HEK293 (cell line): ENCODE results near the gene NFIC.

Experiments
- CTCF ChIA-PET: fragments of 350-600 bp; formaldehyde crosslinking; extraction: SDS; loops from one replicate; lab custom pipeline; 2021; ENCODE audit warnings: antibody characterized with exemption; lab: Yijun Ruan, JAX
- POLR2A ChIA-PET: fragments of 300-600 bp; formaldehyde crosslinking; extraction: SDS; loops from one replicate; lab custom pipeline; 2020; ENCODE audit warnings: antibody characterized with exemption, inconsistent platforms; lab: Yijun Ruan, JAX
- H3K27ac ChIP-seq: fragments of 200-500 bp; sonication (Bioruptor generic); 2 replicates; pipeline ENCODE4 v1.5.1; 2014; ENCODE audit warnings: low read depth, low read length, control low read depth, inconsistent platforms; ENCODE audit errors: extremely low read depth
- H3K36me3 ChIP-seq, 2 experiments: fragments of 200-500 bp in 1 of 2; sonication (Bioruptor generic) in 1 of 2; 1 replicate in 1 of 2; 2 replicates in 1 of 2; pipeline ENCODE4 v1.5.1; 2014 to 2017; ENCODE audit warnings: inconsistent platforms in 2 of 2, low read length in 2 of 2; ENCODE audit not compliant: control insufficient read depth in 2 of 2, insufficient read depth in 1 of 2
- H3K4me1 ChIP-seq: fragments of 200-500 bp; sonication (Bioruptor generic); 2 replicates; pipeline ENCODE4 v1.5.1; 2014; ENCODE audit warnings: mild to moderate bottlenecking, low read length, inconsistent platforms; ENCODE audit not compliant: control insufficient read depth, insufficient read depth
- H3K4me3 ChIP-seq: 2 replicates; pipeline ENCODE4 v1.5.1; 2011; ENCODE audit warnings: low read depth, mild to moderate bottlenecking, control low read depth, low read length, moderate library complexity
- H3K9me3 ChIP-seq: fragments of 200-500 bp; sonication (Bioruptor generic); 2 replicates; pipeline ENCODE4 v1.5.1; 2014; ENCODE audit warnings: low read depth, low read length, inconsistent platforms; ENCODE audit not compliant: control insufficient read depth, insufficient read depth
- EGR2 ChIP-seq: fragments of 450-650 bp; formaldehyde crosslinking; IDR thresholded peaks from 2 replicates; pipeline ENCODE4 v1.5.1; 2016; ENCODE audit warnings: low read depth, missing biosample characterization, missing genetic modification characterization
- FEZF1 ChIP-seq: fragments of 450-650 bp; formaldehyde crosslinking; IDR thresholded peaks from 2 replicates; pipeline ENCODE4 v1.5.1; 2016; ENCODE audit warnings: missing biosample characterization, missing genetic modification characterization
- GLIS2 ChIP-seq: fragments of 450-650 bp; formaldehyde crosslinking; IDR thresholded peaks from 2 replicates; pipeline ENCODE4 v1.5.1; 2016; ENCODE audit warnings: missing biosample characterization, missing genetic modification characterization
- MZF1 ChIP-seq: fragments of 450-650 bp; formaldehyde crosslinking; IDR thresholded peaks from 2 replicates; pipeline ENCODE4 v1.5.1; 2017; ENCODE audit warnings: missing biosample characterization, missing genetic modification characterization, borderline replicate concordance
- SCRT2 ChIP-seq: fragments of 450-650 bp; formaldehyde crosslinking; IDR thresholded peaks from 2 replicates; pipeline ENCODE4 v1.5.1; 2016; ENCODE audit warnings: missing biosample characterization, missing genetic modification characterization
- YY1 ChIP-seq: fragments of 450-650 bp; formaldehyde crosslinking; IDR thresholded peaks from 2 replicates; pipeline ENCODE4 v1.5.1; 2018; ENCODE audit warnings: missing biosample characterization, missing genetic modification characterization
- YY2 ChIP-seq: fragments of 450-650 bp; formaldehyde crosslinking; IDR thresholded peaks from 2 replicates; pipeline ENCODE4 v1.5.1; 2016; ENCODE audit warnings: missing biosample characterization, missing genetic modification characterization
- ZBTB21 ChIP-seq: fragments of 450-650 bp; formaldehyde crosslinking; IDR thresholded peaks from 2 replicates; pipeline ENCODE4 v1.5.1; 2017; ENCODE audit warnings: missing biosample characterization, missing genetic modification characterization
- ZBTB8A ChIP-seq: fragments of 450-650 bp; formaldehyde crosslinking; IDR thresholded peaks from 2 replicates; pipeline ENCODE4 v1.5.1; 2016; ENCODE audit warnings: missing biosample characterization, missing genetic modification characterization
- ZFP3 ChIP-seq: fragments of 450-650 bp; formaldehyde crosslinking; IDR thresholded peaks from 2 replicates; pipeline ENCODE4 v1.5.1; 2016; ENCODE audit warnings: low read depth, missing biosample characterization, missing genetic modification characterization
- ZFP37 ChIP-seq: fragments of 450-650 bp; formaldehyde crosslinking; IDR thresholded peaks from 2 replicates; pipeline ENCODE4 v1.5.1; 2016; ENCODE audit warnings: missing biosample characterization, missing genetic modification characterization
- ZFP69B ChIP-seq: fragments of 450-650 bp; formaldehyde crosslinking; IDR thresholded peaks from 2 replicates; pipeline ENCODE4 v1.5.1; 2016; ENCODE audit warnings: missing biosample characterization, missing genetic modification characterization
- ZNF133 ChIP-seq: fragments of 450-650 bp; formaldehyde crosslinking; IDR thresholded peaks from 2 replicates; pipeline ENCODE4 v1.5.1; 2016; ENCODE audit warnings: missing biosample characterization, missing genetic modification characterization
- ZNF16 ChIP-seq: fragments of 450-650 bp; formaldehyde crosslinking; IDR thresholded peaks from 2 replicates; pipeline ENCODE4 v1.5.1; 2016; ENCODE audit warnings: low read depth, missing biosample characterization, missing genetic modification characterization
- ZNF221 ChIP-seq: fragments of 450-650 bp; formaldehyde crosslinking; IDR thresholded peaks from 2 replicates; pipeline ENCODE4 v1.5.1; 2017; ENCODE audit warnings: missing biosample characterization, missing genetic modification characterization, borderline replicate concordance
- ZNF23 ChIP-seq: fragments of 450-650 bp; formaldehyde crosslinking; IDR thresholded peaks from 2 replicates; pipeline ENCODE4 v1.5.1; 2016; ENCODE audit warnings: missing biosample characterization, missing genetic modification characterization, borderline replicate concordance
- ZNF292 ChIP-seq: fragments of 450-650 bp; formaldehyde crosslinking; IDR thresholded peaks from 2 replicates; pipeline ENCODE4 v1.5.1; 2016; ENCODE audit warnings: low read depth, missing biosample characterization, missing genetic modification characterization, borderline replicate concordance
- ZNF362 ChIP-seq: fragments of 450-650 bp; formaldehyde crosslinking; IDR thresholded peaks from 2 replicates; pipeline ENCODE4 v1.5.1; 2016; ENCODE audit warnings: missing biosample characterization, missing genetic modification characterization
- ZNF404 ChIP-seq: fragments of 450-650 bp; formaldehyde crosslinking; IDR thresholded peaks from 2 replicates; pipeline ENCODE4 v1.5.1; 2017; ENCODE audit warnings: missing biosample characterization, missing genetic modification characterization
- ZNF514 ChIP-seq: fragments of 450-650 bp; formaldehyde crosslinking; IDR thresholded peaks from 2 replicates; pipeline ENCODE4 v1.5.1; 2016; ENCODE audit warnings: missing biosample characterization, missing genetic modification characterization
- ZNF544 ChIP-seq: fragments of 450-650 bp; formaldehyde crosslinking; IDR thresholded peaks from 2 replicates; pipeline ENCODE4 v1.5.0; 2017; ENCODE audit warnings: missing biosample characterization, missing genetic modification characterization
- ZNF558 ChIP-seq: fragments of 450-650 bp; formaldehyde crosslinking; IDR thresholded peaks from 2 replicates; pipeline ENCODE4 v1.5.1; 2016; ENCODE audit warnings: missing biosample characterization, missing genetic modification characterization
- ZNF561 ChIP-seq: fragments of 450-650 bp; IDR thresholded peaks from 2 replicates; pipeline ENCODE4 v1.5.1; 2018; ENCODE audit warnings: missing biosample characterization, missing genetic modification characterization, borderline replicate concordance
- ZNF571 ChIP-seq: fragments of 450-650 bp; formaldehyde crosslinking; IDR thresholded peaks from 2 replicates; pipeline ENCODE4 v1.5.0; 2017; ENCODE audit warnings: missing biosample characterization, missing genetic modification characterization
- ZNF580 ChIP-seq: fragments of 450-650 bp; formaldehyde crosslinking; IDR thresholded peaks from 2 replicates; pipeline ENCODE4 v1.5.1; 2016; ENCODE audit warnings: missing biosample characterization, missing genetic modification characterization
- ZNF707 ChIP-seq: fragments of 450-650 bp; formaldehyde crosslinking; IDR thresholded peaks from 2 replicates; pipeline ENCODE4 v1.5.1; 2016; ENCODE audit warnings: missing biosample characterization, missing genetic modification characterization
- ZNF76 ChIP-seq: fragments of 450-650 bp; formaldehyde crosslinking; IDR thresholded peaks from 2 replicates; pipeline ENCODE4; 2016; ENCODE audit warnings: low read depth, missing biosample characterization, missing genetic modification characterization, borderline replicate concordance
- TF ChIP-seq, protein P1 (sequence below): fragments of 450-650 bp; formaldehyde crosslinking; IDR thresholded peaks from 2 replicates; pipeline ENCODE4 v1.5.1; 2016; ENCODE audit warnings: missing biosample characterization, missing genetic modification characterization
- TF ChIP-seq, protein P2 (sequence below): fragments of 450-650 bp; formaldehyde crosslinking; IDR thresholded peaks from 2 replicates; pipeline ENCODE4 v1.5.1; 2017; ENCODE audit warnings: missing biosample characterization, missing genetic modification characterization
- TF ChIP-seq, protein P3 (sequence below): fragments of 450-650 bp; formaldehyde crosslinking; IDR thresholded peaks from 2 replicates; pipeline ENCODE4 v1.5.1; 2016; ENCODE audit warnings: missing biosample characterization, missing genetic modification characterization
- TF ChIP-seq, protein P4 (sequence below): fragments of 450-650 bp; formaldehyde crosslinking; IDR thresholded peaks from 2 replicates; pipeline ENCODE4 v1.5.1; 2017; ENCODE audit warnings: missing biosample characterization, missing genetic modification characterization

The NFIC gene

GRCh38 chr19:3365093-3365835 is 1.1 kb upstream of the NFIC start:
- H3K9me3 ChIP-seq: no peaks in the 10 kb centered on the region
- H3K27ac ChIP-seq: no peak overlapping the region
- no peaks in the 10 kb centered on the region for H3K36me3 ChIP-seq
- CTCF ChIA-PET: interaction anchor here (0.5 to 1.1 kb wide), 4 partner anchors 12 to 793 kb away, joined by 3 to 4 read pairs (median 4); no protein-coding TSS in a partner anchor
- H3K4me1 ChIP-seq: no peaks in the 10 kb centered on the region; the same call in 1 of the 2 replicates
- POLR2A ChIA-PET: interaction anchor here (0.6 to 1.1 kb wide), 2 partner anchors 9 to 20 kb away, joined by 4 read pairs; no protein-coding TSS in a partner anchor
- H3K4me3 ChIP-seq: no peak overlapping the region
- TF ChIP-seq SCRT2 (tag by site-specific recombination) (no peak), ZNF16 (tag by site-specific recombination) (no peak), ZNF362 (tag by site-specific recombination) (no peak), EGR2 (no peak), ZNF76 (tag by site-specific recombination) (no peak), ZFP3 (tag by site-specific recombination) (no peak), FEZF1 (no peak), GLIS2 (no peak), ZNF23 (tag by site-specific recombination) (no peak), ZNF561 (tag by site-specific recombination) (no peak), ZNF404 (tag by site-specific recombination) (no peak), ZBTB21 (no peak), ZNF558 (tag by site-specific recombination) (no peak), YY2 (tag by site-specific recombination) (no peak), ZNF292 (tag by site-specific recombination) (no peak), ZNF571 (tag by site-specific recombination) (no peak), ZBTB8A (tag by site-specific recombination) (0 out of 2 replicates have a peak, but pooled peaks have one; percentile 10), ZNF133 (tag by site-specific recombination) (no peak), ZNF514 (tag by site-specific recombination) (no peak), MZF1 (tag by site-specific recombination) (no peak), YY1 (no peak), ZNF580 (tag by site-specific recombination) (peak; percentile 33; the same call in 1 of the 2 replicates), ZNF221 (tag by site-specific recombination) (no peak), ZNF707 (tag by site-specific recombination) (no peak), ZFP37 (no peak), ZFP69B (0 out of 2 replicates have a peak, but pooled peaks have one; percentile 18), ZNF544 (no peak)
- TF ChIP-seq, protein P1, sequence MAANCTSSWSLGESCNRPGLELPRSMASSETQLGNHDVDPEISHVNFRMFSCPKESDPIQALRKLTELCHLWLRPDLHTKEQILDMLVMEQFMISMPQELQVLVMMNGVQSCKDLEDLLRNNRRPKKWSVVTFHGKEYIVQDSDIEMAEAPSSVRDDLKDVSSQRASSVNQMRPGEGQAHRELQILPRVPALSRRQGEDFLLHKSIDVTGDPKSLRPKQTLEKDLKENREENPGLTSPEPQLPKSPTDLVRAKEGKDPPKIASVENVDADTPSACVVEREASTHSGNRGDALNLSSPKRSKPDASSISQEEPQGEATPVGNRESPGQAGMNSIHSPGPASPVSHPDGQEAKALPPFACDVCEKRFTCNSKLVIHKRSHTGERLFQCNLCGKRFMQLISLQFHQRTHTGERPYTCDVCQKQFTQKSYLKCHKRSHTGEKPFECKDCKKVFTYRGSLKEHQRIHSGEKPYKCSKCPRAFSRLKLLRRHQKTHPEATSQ (tag by site-specific recombination): no peak
- TF ChIP-seq, protein P2, sequence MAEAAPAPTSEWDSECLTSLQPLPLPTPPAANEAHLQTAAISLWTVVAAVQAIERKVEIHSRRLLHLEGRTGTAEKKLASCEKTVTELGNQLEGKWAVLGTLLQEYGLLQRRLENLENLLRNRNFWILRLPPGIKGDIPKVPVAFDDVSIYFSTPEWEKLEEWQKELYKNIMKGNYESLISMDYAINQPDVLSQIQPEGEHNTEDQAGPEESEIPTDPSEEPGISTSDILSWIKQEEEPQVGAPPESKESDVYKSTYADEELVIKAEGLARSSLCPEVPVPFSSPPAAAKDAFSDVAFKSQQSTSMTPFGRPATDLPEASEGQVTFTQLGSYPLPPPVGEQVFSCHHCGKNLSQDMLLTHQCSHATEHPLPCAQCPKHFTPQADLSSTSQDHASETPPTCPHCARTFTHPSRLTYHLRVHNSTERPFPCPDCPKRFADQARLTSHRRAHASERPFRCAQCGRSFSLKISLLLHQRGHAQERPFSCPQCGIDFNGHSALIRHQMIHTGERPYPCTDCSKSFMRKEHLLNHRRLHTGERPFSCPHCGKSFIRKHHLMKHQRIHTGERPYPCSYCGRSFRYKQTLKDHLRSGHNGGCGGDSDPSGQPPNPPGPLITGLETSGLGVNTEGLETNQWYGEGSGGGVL: no peak
- TF ChIP-seq, protein P3, sequence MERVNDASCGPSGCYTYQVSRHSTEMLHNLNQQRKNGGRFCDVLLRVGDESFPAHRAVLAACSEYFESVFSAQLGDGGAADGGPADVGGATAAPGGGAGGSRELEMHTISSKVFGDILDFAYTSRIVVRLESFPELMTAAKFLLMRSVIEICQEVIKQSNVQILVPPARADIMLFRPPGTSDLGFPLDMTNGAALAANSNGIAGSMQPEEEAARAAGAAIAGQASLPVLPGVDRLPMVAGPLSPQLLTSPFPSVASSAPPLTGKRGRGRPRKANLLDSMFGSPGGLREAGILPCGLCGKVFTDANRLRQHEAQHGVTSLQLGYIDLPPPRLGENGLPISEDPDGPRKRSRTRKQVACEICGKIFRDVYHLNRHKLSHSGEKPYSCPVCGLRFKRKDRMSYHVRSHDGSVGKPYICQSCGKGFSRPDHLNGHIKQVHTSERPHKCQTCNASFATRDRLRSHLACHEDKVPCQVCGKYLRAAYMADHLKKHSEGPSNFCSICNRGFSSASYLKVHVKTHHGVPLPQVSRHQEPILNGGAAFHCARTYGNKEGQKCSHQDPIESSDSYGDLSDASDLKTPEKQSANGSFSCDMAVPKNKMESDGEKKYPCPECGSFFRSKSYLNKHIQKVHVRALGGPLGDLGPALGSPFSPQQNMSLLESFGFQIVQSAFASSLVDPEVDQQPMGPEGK: no peak
- TF ChIP-seq, protein P4, sequence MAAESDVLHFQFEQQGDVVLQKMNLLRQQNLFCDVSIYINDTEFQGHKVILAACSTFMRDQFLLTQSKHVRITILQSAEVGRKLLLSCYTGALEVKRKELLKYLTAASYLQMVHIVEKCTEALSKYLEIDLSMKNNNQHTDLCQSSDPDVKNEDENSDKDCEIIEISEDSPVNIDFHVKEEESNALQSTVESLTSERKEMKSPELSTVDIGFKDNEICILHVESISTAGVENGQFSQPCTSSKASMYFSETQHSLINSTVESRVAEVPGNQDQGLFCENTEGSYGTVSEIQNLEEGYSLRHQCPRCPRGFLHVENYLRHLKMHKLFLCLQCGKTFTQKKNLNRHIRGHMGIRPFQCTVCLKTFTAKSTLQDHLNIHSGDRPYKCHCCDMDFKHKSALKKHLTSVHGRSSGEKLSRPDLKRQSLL (tag by site-specific recombination): no peak
